Upper lobe of left lung (tissue), 4 donors: Measurements from ENCODE around the gene TRPM2.

ENCODE experiments used
- POLR2A ChIP-seq, 4 donors: fragments of 450-650 bp; IDR thresholded peaks; one replicate each; pipeline ENCODE4 v1.5.1; 2016 to 2017; ENCODE audit warnings: antibody characterized with exemption in 4 of 4, mild to moderate bottlenecking in 2 of 4
- TF ChIP-seq, protein P1 (sequence below), 6 experiments: fragments of 450-650 bp in 4 of 6; fragments of 200-600 bp in 2 of 6; sonication (generic) in 2 of 6; IDR thresholded peaks; one replicate each; pipeline ENCODE4 v1.5.1; 2016 to 2019; ENCODE audit warnings: antibody characterized with exemption in 6 of 6

DNA sequence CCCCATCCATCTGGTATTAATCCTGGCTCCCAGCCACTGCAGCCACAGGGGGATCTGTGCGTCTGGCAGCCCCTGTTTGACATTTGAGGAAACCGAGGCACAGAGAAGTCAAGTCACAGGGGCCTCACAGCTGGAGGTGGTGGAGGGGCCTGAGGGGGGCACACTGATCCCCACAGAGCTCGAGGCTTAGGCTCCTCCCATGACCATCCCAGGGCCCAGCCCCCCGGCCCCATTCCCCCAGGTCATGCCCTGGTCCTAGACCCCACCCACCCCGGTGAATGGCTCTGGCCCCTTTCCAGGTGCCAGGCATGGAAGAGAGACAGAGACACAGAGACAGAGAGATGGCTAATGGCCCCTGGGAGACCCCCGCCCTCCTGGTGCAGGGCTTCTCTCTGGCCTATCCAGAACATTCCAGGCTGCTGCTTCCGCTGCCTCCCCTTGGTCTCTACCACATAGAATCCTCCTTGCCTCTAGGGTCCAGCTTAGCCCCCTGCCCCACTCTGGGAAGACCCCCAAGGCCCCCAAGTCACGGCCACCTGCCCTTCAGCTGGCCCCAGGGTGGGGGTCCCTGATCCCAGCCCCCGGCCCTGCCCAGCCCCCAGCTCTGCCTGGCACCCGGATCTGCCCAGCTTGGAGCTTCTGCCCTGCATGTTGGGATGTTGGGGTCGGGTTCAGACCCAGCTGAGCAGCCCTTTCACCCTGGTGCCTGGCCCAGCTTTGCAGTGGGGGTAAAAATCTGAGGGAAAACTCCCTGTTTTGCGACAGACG lies 72.7 kb downstream of the TRPM2 start:
- no peak for TF ChIP-seq POLR2A (IDR thresholded peaks at IDR 0.05)
- TF ChIP-seq, protein P1, sequence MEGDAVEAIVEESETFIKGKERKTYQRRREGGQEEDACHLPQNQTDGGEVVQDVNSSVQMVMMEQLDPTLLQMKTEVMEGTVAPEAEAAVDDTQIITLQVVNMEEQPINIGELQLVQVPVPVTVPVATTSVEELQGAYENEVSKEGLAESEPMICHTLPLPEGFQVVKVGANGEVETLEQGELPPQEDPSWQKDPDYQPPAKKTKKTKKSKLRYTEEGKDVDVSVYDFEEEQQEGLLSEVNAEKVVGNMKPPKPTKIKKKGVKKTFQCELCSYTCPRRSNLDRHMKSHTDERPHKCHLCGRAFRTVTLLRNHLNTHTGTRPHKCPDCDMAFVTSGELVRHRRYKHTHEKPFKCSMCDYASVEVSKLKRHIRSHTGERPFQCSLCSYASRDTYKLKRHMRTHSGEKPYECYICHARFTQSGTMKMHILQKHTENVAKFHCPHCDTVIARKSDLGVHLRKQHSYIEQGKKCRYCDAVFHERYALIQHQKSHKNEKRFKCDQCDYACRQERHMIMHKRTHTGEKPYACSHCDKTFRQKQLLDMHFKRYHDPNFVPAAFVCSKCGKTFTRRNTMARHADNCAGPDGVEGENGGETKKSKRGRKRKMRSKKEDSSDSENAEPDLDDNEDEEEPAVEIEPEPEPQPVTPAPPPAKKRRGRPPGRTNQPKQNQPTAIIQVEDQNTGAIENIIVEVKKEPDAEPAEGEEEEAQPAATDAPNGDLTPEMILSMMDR (IDR thresholded peaks at IDR 0.05), result no peak
